Measurements from ENCODE around the gene DENR. TPM values are rescaled to one million over a fixed set of nuclear protein-coding genes. Genes with fewer than 3 reads are reported as not detected.

The DENR gene
- polyA plus RNA-seq, 1 donor from 2014 or later: 85.1 TPM

- H3K27ac ChIP-seq (ENCODE audit: low read length): no peak overlapping the region
- no peaks in the 10 kb centered on the region for H4K20me1 ChIP-seq (ENCODE audit: insufficient read depth)
- H3K9ac ChIP-seq (ENCODE audit: low read length): no peak overlapping the region
- no peaks in the 10 kb centered on the region for H3K36me3 ChIP-seq (ENCODE audit: insufficient read depth, low read length)
- no peak for TF ChIP-seq EZH2 (IDR thresholded peaks at IDR 0.05; ENCODE audit: borderline replicate concordance, insufficient read depth, low read length, poor library complexity, severe bottlenecking)
- TF ChIP-seq REST (IDR thresholded peaks at IDR 0.05; ENCODE audit: borderline replicate concordance): no peak
- TF ChIP-seq POLR2AphosphoS5 (IDR thresholded peaks at IDR 0.05): no peak
- TF ChIP-seq MXI1 (conservative IDR thresholded peaks at IDR 0.05; ENCODE audit: poor library complexity, severe bottlenecking): no peak
- no peak for TF ChIP-seq TAF1 (IDR thresholded peaks at IDR 0.05; ENCODE audit: low read depth)
- no peak for TF ChIP-seq RAD21 (conservative IDR thresholded peaks at IDR 0.05)
- TF ChIP-seq SMC3 (conservative IDR thresholded peaks at IDR 0.05; ENCODE audit: poor library complexity): no peak
- TF ChIP-seq CTCF (IDR thresholded peaks at IDR 0.05; ENCODE audit: poor library complexity, severe bottlenecking): no peak
- no peak for TF ChIP-seq EP300 (conservative IDR thresholded peaks at IDR 0.05; ENCODE audit: poor library complexity, severe bottlenecking)
- H3K4me3 ChIP-seq (ENCODE audit: low read length): no peak overlapping the region
- no peak overlapping the region for H3K4me2 ChIP-seq (ENCODE audit: low read length)
- H3K9me3 ChIP-seq (ENCODE audit: low read length): no peaks in the 10 kb centered on the region
- H3K9me2 ChIP-seq (ENCODE audit: insufficient read depth, low read length): no peaks in the 10 kb centered on the region
- no peaks in the 10 kb centered on the region for H3K27me3 ChIP-seq (ENCODE audit: insufficient read depth, low read depth, low read length)
- no peaks in the 10 kb centered on the region for H3K79me2 ChIP-seq (replicated peaks; ENCODE audit: insufficient read depth, low read length)
- H2AFZ ChIP-seq (ENCODE audit: low read depth, low read length): no peak overlapping the region
- H3F3A ChIP-seq (ENCODE audit: insufficient read depth, low read length, poor library complexity, severe bottlenecking): no peaks in the 10 kb centered on the region
These were observed 20.5 kb upstream of the DENR start for GRCh38 chr12:122732170-122732569.

- no peak overlapping the region for H3K4me3 ChIP-seq (ENCODE audit: low read length)
- H3K27me3 ChIP-seq (ENCODE audit: insufficient read depth, low read depth, low read length): no peaks in the 10 kb centered on the region
- no peaks in the 10 kb centered on the region for H3K9me2 ChIP-seq (ENCODE audit: insufficient read depth, low read length)
- TF ChIP-seq RAD21 (conservative IDR thresholded peaks at IDR 0.05) (no peak), EZH2 (IDR thresholded peaks at IDR 0.05; ENCODE audit: borderline replicate concordance, insufficient read depth, low read length, poor library complexity, severe bottlenecking) (no peak), POLR2AphosphoS5 (IDR thresholded peaks at IDR 0.05) (no peak), SMC3 (conservative IDR thresholded peaks at IDR 0.05; ENCODE audit: poor library complexity) (no peak), TAF1 (IDR thresholded peaks at IDR 0.05; ENCODE audit: low read depth) (no peak), MXI1 (conservative IDR thresholded peaks at IDR 0.05; ENCODE audit: poor library complexity, severe bottlenecking) (no peak), REST (IDR thresholded peaks at IDR 0.05; ENCODE audit: borderline replicate concordance) (no peak), CTCF (IDR thresholded peaks at IDR 0.05; ENCODE audit: poor library complexity, severe bottlenecking) (no peak), EP300 (conservative IDR thresholded peaks at IDR 0.05; ENCODE audit: poor library complexity, severe bottlenecking) (no peak)
- no peaks in the 10 kb centered on the region for H3F3A ChIP-seq (ENCODE audit: insufficient read depth, low read length, poor library complexity, severe bottlenecking)
- H4K20me1 ChIP-seq (ENCODE audit: insufficient read depth): no peaks in the 10 kb centered on the region
- H2AFZ ChIP-seq (ENCODE audit: low read depth, low read length): no peak overlapping the region
- no peaks in the 10 kb centered on the region for H3K36me3 ChIP-seq (ENCODE audit: insufficient read depth, low read length)
- H3K9me3 ChIP-seq (ENCODE audit: low read length): no peaks in the 10 kb centered on the region
- H3K4me2 ChIP-seq (ENCODE audit: low read length): no peak overlapping the region
- no peak overlapping the region for H3K9ac ChIP-seq (ENCODE audit: low read length)
- H3K79me2 ChIP-seq (replicated peaks; ENCODE audit: insufficient read depth, low read length): no peaks in the 10 kb centered on the region
- H3K27ac ChIP-seq (ENCODE audit: low read length): no peak overlapping the region
These were observed 20.0 kb upstream of the DENR start for GRCh38 chr12:122732611-122733010.

All from neural cell (in vitro differentiated cells).